Measurements from ENCODE around the gene TLE1. TPM values are rescaled to one million over a fixed set of nuclear protein-coding genes. Genes with fewer than 3 reads are reported as not detected.
A peak's percentile ranks its signal among the peaks of the same experiment; 100 is the strongest.
"Not testable (repeated sequence)": the region's sequence is repeated elsewhere in the genome, so short reads cannot be mapped to it uniquely, and the experiment has no call there.

The TLE1 gene
- 10 to 100 TPM; 66.2 to 76.6 (median 71.6) TPM for polyA plus RNA-seq (ENCODE audit: insufficient read length in 3 of 3)
- long read RNA-seq, donor 1, partial matches to known transcripts, result 32 of 32 reads
- long read RNA-seq, donor 1, other reads (novel, unspliced or antisense), result 0 of 32 reads
- long read RNA-seq, donor 2, partial matches to known transcripts, result 23 of 23 reads
- long read RNA-seq, donor 2, other reads (novel, unspliced or antisense), result 0 of 23 reads
- long read RNA-seq, donor 3, partial matches to known transcripts, result 18 of 18 reads
- long read RNA-seq, donor 3, other reads (novel, unspliced or antisense), result 0 of 18 reads
- long read RNA-seq, donor 4, partial matches to known transcripts, result 10 of 10 reads
- long read RNA-seq, donor 4, other reads (novel, unspliced or antisense), result 0 of 10 reads
- long read RNA-seq, donor 5, result 0 reads
- long read RNA-seq, donor 6, partial matches to known transcripts, result 23 of 23 reads
- long read RNA-seq, donor 6, other reads (novel, unspliced or antisense), result 0 of 23 reads
- long read RNA-seq, donor 7, partial matches to known transcripts, result 24 of 25 reads
- long read RNA-seq, donor 7, other reads (novel, unspliced or antisense), result 0 of 25 reads
- long read RNA-seq, donor 8, partial matches to known transcripts, result 22 of 22 reads
- long read RNA-seq, donor 8, other reads (novel, unspliced or antisense), result 0 of 22 reads
- long read RNA-seq, donor 9, partial matches to known transcripts, result 6 of 6 reads
- long read RNA-seq, donor 9, other reads (novel, unspliced or antisense), result 0 of 6 reads
- long read RNA-seq, donor 10, partial matches to known transcripts, result 6 of 6 reads
- long read RNA-seq, donor 10, other reads (novel, unspliced or antisense), result 0 of 6 reads
- long read RNA-seq, donor 11, partial matches to known transcripts, result 11 of 16 reads
- long read RNA-seq, donor 11, other reads (novel, unspliced or antisense), result 5 of 16 reads
- long read RNA-seq, donor 12, partial matches to known transcripts, result 6 of 6 reads
- long read RNA-seq, donor 12, other reads (novel, unspliced or antisense), result 0 of 6 reads
- long read RNA-seq, donor 13, result 0 reads
- long read RNA-seq, donor 14, partial matches to known transcripts, result 9 of 17 reads
- long read RNA-seq, donor 14, other reads (novel, unspliced or antisense), result 8 of 17 reads
- long read RNA-seq, donor 15, result 0 reads
- long read RNA-seq, donor 16, partial matches to known transcripts, result 38 of 47 reads
- long read RNA-seq, donor 16, other reads (novel, unspliced or antisense), result 9 of 47 reads

GRCh38 chr9:81689343-81690175 is at the start of gene TLE1:
TSS of gene TLE1 (minus strand) at chr9:81689547. CDS start at chr9:81688240, 1,307 bp downstream.
- peak; percentile 95 to 100 (median 99) for DNase-seq (ENCODE audit: extremely low read depth in 1 of 11, low read depth in 9 of 11, low spot score in 4 of 11)

- DNase-seq (ENCODE audit: extremely low read depth in 1 of 11, low read depth in 9 of 11, low spot score in 4 of 11), result no peak
These were observed 48.6 kb upstream of the TLE1 start for GRCh38 chr9:81737871-81738507.

- DNase-seq (ENCODE audit: extremely low read depth in 1 of 11, low read depth in 9 of 11, low spot score in 4 of 11), result not testable (repeated sequence)
These were observed 41.2 kb upstream of the TLE1 start for GRCh38 chr9:81730498-81730897.

GRCh38 chr9:81729135-81729534 is 39.8 kb upstream of the TLE1 start:
- DNase-seq (ENCODE audit: extremely low read depth in 1 of 11, low read depth in 9 of 11, low spot score in 4 of 11), result no peak

GRCh38 chr9:81724242-81724889 is 35.0 kb upstream of the TLE1 start:
- DNase-seq (ENCODE audit: extremely low read depth in 1 of 11, low read depth in 9 of 11, low spot score in 4 of 11), result peak; percentile 71 to 89 (median 82)

GRCh38 chr9:81722277-81722676 is 32.9 kb upstream of the TLE1 start:
- DNase-seq (ENCODE audit: extremely low read depth in 1 of 11, low read depth in 9 of 11, low spot score in 4 of 11), result no peak

GRCh38 chr9:81720450-81721086 is 31.2 kb upstream of the TLE1 start:
- no peak for DNase-seq (ENCODE audit: extremely low read depth in 1 of 11, low read depth in 9 of 11, low spot score in 4 of 11)

GRCh38 chr9:81719972-81720371 is 30.6 kb upstream of the TLE1 start:
- no peak for DNase-seq (ENCODE audit: extremely low read depth in 1 of 11, low read depth in 9 of 11, low spot score in 4 of 11)

- no peak for DNase-seq (ENCODE audit: extremely low read depth in 1 of 11, low read depth in 9 of 11, low spot score in 4 of 11)
These were observed 28.9 kb upstream of the TLE1 start for GRCh38 chr9:81718244-81718643.

GRCh38 chr9:81717747-81718077 is 28.4 kb upstream of the TLE1 start:
- DNase-seq (ENCODE audit: extremely low read depth in 1 of 11, low read depth in 9 of 11, low spot score in 4 of 11), result no peak

GRCh38 chr9:81717061-81717746 is 27.9 kb upstream of the TLE1 start:
- no peak for DNase-seq (ENCODE audit: extremely low read depth in 1 of 11, low read depth in 9 of 11, low spot score in 4 of 11)

- DNase-seq (ENCODE audit: extremely low read depth in 1 of 11, low read depth in 9 of 11, low spot score in 4 of 11), result no peak
These were observed 27.1 kb upstream of the TLE1 start for GRCh38 chr9:81716409-81716808.

GRCh38 chr9:81705578-81705977 is 16.2 kb upstream of the TLE1 start:
- no peak for DNase-seq (ENCODE audit: extremely low read depth in 1 of 11, low read depth in 9 of 11, low spot score in 4 of 11)

- no peak for DNase-seq (ENCODE audit: extremely low read depth in 1 of 11, low read depth in 9 of 11, low spot score in 4 of 11)
These were observed 5.2 kb upstream of the TLE1 start for GRCh38 chr9:81694541-81694940.

GRCh38 chr9:81693671-81694378 is 4.5 kb upstream of the TLE1 start:
- no peak for DNase-seq (ENCODE audit: extremely low read depth in 1 of 11, low read depth in 9 of 11, low spot score in 4 of 11)

GRCh38 chr9:81690251-81690851 is 1.0 kb upstream of the TLE1 start:
- peak in 4 of 11 donors; percentile 32 to 51 (median 38) for DNase-seq (ENCODE audit: extremely low read depth in 1 of 11, low read depth in 9 of 11, low spot score in 4 of 11)
